AG09319 (cell line): ENCODE data around the gene GRK5.

Source experiments
- DNase-seq: peaks from one replicate; pipeline ENCODE4 v3.0.0-alpha.2; 2010; ENCODE audit warnings: low read depth; ENCODE audit errors: extremely low read depth
- CTCF ChIP-seq: IDR thresholded peaks from 2 replicates; pipeline ENCODE4 v1.5.1; 2011; ENCODE audit warnings: low read depth, mild to moderate bottlenecking, inconsistent platforms, low read length, moderate library complexity

Gene GRK5

GRCh38 chr10:119444866-119445265, 237.5 kb downstream of the GRK5 start:
- DNase-seq: no peak
- no peak for TF ChIP-seq CTCF

- peak; percentile 96 for TF ChIP-seq CTCF
- DNase-seq: peak; percentile 44
These were observed 238.1 kb downstream of the GRK5 start for GRCh38 chr10:119445311-119445934.

GRCh38 chr10:119445935-119446317, 238.6 kb downstream of the GRK5 start:
- no peak for DNase-seq
- no peak for TF ChIP-seq CTCF

- DNase-seq: no peak
- no peak for TF ChIP-seq CTCF
These were observed 239.3 kb downstream of the GRK5 start for GRCh38 chr10:119446441-119447277.

GRCh38 chr10:119447421-119447820, 240.1 kb downstream of the GRK5 start:
- no peak for TF ChIP-seq CTCF
- no peak for DNase-seq

GRCh38 chr10:119447823-119448546, 240.6 kb downstream of the GRK5 start:
- no peak for TF ChIP-seq CTCF
- no peak for DNase-seq
